LHCN-M2 (cell line): ENCODE results near the gene GPR180. TPM values are rescaled to one million over a fixed set of nuclear protein-coding genes. Genes with fewer than 3 reads are reported as not detected.

Experiments used
- DNase-seq: peaks from one replicate; pipeline ENCODE4 v3.0.0-alpha.2; 2012; ENCODE audit warnings: low read depth
- total RNA-seq: library from RNA; depleted of rRNA; stranded (reverse); fragments of >200 nt; gene quantifications from 2 replicates; pipeline ENCODE4 v1.2.3, GENCODE V29; 2014

GPR180 gene
- total RNA-seq, 1 experiment from 2014 or later = 9.6 TPM

- peak; percentile 84 for DNase-seq
Measured at GRCh38 chr13:94641409-94641941, 39.8 kb downstream of the GPR180 start.

DNA sequence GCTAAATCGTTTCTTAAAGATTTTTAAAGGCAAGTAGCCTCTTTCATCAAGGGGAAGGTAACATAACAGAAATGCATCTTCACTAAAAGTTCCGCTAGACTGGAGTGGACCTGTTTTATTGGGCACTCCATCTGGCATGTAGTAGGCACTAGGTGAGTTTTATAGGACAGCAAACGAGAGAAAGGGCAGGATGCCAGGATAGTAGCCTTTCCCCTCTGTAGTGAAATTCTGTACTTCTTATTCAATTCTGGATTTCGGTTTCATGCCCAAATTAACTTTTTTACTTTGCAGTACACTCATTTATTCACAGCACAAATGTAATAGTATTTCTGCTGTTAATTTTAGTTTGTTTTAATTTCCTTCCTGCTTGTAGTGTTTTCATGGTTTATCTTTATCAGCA is 45.2 kb downstream of the GPR180 start:
- no peak for DNase-seq

DNA sequence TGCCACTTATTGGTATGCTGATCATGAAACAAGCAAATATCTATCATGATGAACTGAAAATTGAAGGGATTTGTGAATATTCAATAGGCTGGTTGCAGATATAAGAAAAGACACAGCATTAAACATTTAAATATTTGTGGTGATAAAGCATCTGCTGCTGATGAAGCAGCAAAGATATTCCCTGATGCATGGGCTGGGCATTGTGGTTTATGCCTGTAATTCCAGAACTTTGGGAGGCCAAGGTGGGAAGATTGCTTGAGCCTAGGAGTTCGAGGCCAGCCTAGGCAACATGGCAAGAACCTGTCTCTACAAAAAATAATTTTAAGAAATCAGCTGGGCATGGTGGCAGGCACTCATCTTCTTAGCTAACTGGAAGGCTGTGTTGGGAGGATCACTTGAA is 54.5 kb downstream of the GPR180 start:
- peak; percentile 20 for DNase-seq

- peak; percentile 92 for DNase-seq
Measured at GRCh38 chr13:94656766-94657165, 55.1 kb downstream of the GPR180 start.

GRCh38 chr13:94657167-94657566 is 55.5 kb downstream of the GPR180 start:
- peak; percentile 54 for DNase-seq

DNA sequence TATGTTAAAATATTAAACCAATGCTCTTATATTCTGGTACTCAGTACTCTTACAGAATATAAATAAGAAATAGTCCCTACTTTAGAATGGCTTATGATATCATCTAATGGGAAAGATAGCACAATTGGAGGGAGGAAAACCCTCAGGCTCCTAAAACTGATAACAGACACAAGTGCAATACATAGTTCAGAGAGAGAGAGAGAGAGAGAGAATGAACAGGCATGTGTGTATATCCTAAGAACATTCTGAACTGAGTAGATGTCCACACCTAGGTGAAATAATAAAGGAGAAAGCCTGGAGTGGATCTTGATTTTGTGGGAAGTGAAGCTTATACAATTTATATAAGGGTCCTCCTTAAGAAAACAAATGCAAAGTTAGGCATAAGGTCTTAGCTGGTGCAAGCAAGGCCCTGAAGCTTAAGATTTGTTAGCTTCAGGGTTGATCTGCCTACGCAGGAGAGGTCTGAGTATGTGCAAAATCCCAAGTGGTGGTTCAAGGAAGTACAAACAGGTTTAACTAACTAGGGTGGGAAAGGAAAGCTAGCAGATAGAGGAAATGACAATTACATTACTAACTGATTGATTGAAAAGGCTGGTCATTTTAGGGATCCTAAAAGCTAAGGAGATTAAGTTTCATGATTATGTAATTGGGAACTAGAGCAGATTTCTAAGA is 57.4 kb downstream of the GPR180 start:
- DNase-seq = peak; percentile 23

GRCh38 chr13:94659598-94659946 is 57.9 kb downstream of the GPR180 start:
- DNase-seq = no peak

DNA sequence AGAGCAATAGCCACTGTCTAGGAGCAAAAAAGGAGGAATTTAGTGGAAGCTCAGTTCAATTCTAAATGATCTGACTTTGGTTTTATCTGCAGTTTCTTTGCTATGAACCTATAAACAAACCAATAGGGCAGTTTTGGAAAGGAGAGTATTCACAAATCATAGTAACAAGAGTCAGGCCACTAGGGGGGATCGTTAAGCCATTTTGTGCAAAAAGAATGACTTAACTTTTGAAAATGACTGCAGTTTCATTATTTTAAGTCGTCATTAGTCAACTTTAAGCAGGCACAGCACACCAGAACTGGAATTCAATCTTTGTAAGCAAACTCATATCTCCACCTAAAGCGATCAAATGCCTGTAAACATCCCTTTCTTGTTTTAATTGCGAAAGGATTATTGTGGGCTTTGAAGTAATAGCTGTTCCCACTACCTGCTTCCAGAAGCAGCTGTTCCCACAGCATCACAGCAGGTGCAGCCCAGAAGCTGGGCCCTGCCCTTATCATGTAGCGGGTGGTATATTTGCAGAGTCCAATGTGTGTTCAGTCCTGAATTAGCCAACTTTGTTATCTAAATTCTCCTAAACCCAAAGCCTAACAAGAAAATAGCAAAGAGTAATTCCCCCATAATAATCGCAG is 59.2 kb downstream of the GPR180 start:
- peak; percentile 14 for DNase-seq

- no peak for DNase-seq
Measured at GRCh38 chr13:94661406-94661805, 59.7 kb downstream of the GPR180 start.

DNA sequence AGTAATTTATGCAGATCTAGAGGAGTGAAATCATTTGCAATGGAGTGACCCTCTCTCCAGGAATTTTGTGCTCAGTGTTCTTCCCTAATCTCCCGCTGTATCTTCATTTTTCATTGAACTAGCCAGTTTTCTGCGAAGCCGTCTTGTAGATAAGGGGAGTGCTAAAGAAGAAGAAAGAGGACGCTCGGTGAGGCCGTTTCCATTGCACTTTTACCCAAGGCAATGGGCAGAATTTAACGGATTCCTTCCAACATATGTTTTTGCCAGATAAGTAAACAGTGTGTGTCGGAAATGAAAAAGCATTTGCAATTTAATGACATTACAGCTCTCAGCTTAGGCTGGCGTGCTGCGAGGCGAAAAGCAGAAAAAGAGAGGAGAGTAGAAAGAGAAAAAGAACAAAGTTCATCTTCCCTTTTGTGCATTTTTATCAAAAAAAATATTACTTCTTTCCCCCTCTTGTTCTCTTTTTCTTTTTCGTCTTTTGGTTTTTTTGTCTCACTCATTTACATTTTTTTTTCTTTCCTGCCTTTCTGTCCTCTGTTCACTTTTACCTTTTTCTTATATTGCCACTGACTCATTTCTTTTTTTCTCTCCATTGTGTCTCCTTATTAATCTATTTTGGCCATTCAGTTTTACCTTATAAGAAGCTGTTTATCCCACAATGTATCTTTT is 60.8 kb downstream of the GPR180 start:
- no peak for DNase-seq

GRCh38 chr13:94664889-94665288 is 63.2 kb downstream of the GPR180 start:
- no peak for DNase-seq

DNA sequence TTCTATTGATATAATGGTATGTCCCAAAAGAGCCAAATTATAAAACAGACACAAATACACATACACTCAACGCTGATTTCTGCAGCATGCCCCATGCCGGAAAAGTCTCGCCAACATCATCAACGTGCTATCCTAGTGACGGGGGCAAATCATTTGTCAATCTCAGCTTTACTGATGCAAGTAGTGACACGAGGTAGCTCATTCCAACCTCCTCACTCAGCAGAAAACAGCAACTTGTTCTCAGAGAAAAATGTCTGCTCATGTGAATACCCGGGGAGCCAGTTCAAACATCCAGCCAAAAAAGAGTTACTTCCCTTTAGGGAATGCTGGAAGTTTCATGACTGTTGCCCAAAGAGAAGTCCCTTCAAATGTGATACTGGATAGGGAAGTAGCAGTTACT is 64.4 kb downstream of the GPR180 start:
- no peak for DNase-seq

DNA sequence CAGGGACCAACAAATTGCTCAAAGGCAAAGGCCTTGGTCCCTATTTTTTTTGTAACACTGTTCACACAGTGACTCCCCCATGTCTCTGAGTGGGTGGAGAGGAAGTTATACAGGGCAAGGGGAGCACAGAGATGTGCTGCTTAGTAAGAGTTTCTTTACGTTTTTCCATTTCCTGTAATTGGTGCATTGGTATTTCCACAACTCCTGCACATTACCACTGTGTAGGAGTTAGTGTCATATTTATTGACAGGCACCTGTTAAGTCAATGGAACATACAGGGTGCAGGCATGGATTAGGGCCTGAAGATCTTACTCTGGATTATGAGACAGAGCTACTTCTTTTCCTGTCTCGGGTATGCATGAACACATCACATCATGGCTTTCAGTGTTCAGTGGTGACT is 65.5 kb downstream of the GPR180 start:
- no peak for DNase-seq

DNA sequence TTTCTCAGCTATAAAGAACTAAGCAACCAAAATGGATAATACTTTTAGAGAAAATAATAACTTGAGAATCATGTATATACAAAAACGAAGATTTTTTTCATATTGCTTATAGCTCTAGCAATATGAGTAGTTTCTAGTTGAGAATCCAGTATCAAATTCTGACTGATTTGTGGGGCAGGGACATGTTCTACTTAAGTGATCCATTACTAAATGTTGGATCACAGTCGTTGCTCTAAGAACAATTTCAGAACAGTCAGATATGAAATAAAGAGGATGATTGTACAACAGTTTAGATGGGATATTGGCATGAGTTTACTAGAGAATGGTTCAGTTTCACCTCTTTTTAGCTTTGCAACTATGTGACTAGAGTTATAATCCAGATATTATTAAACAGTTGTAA is 70.7 kb downstream of the GPR180 start:
- DNase-seq = no peak

- DNase-seq = no peak
Measured at GRCh38 chr13:94673851-94674250, 72.2 kb downstream of the GPR180 start.

- peak; percentile 43 for DNase-seq
Measured at GRCh38 chr13:94674609-94675348, 73.1 kb downstream of the GPR180 start.

DNA sequence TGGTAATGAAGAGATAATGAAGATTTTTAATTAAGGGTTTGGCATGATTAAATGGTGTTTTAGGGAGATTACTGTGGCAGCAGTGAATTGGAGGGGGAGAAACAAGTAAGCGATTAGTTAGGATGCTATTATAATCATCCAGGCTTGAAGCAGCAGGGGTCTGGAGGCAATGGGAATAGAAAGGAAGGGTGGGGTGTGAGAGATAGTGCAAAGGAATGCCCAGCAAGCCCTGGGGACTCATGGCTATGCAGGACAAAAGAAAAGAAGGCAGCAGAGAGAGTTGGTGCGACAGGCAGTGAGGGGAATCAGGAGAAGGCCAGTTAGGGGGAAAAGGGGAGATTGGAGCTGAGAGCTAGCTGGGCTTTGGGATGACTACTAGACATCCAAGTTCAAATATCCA is 76.1 kb downstream of the GPR180 start:
- no peak for DNase-seq

DNA sequence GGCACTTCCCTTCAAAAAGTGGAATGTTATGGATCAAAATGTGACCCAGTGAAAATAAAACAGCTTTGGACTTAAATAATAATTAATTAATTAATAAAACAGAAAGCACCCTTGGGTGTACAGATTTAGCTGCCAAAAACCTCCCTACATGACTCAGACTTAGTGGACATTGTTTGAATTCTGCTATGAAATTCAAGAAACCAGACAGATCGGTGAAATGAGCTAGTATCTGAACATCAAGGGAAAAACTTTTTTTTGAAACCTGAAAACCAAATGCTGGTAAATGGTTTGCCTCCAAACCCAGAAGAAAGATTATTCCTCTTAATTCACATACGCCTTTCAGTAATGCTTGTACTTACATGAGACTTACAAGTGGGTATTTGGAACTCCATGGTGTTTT is 77.2 kb downstream of the GPR180 start:
- no peak for DNase-seq

GRCh38 chr13:94679614-94680013 is 78.0 kb downstream of the GPR180 start:
- DNase-seq = no peak

GRCh38 chr13:94682229-94682628 is 80.6 kb downstream of the GPR180 start:
- DNase-seq = no peak

- DNase-seq = no peak
Measured at GRCh38 chr13:94683409-94683808, 81.8 kb downstream of the GPR180 start.
